Fibroblast of the aortic adventitia (primary cell): Measurements from ENCODE around the gene LCTL. TPM values are rescaled to one million over a fixed set of nuclear protein-coding genes. Genes with fewer than 3 reads are reported as not detected.
A peak's percentile ranks its signal among the peaks of the same experiment; 100 is the strongest.

Source experiments
- DNase-seq: peaks from one replicate; pipeline ENCODE4 v3.0.0-alpha.2; 2010; ENCODE audit warnings: low read depth
- H3K4me3 ChIP-seq: 2 replicates; pipeline ENCODE4 v1.5.1; 2011; ENCODE audit warnings: low read depth, mild to moderate bottlenecking, control low read depth, low read length, moderate library complexity
- CTCF ChIP-seq: IDR thresholded peaks from 2 replicates; pipeline ENCODE4 v1.5.1; 2011; ENCODE audit warnings: mild to moderate bottlenecking, low read length, control low read depth, inconsistent platforms; ENCODE audit not compliant: insufficient read depth
- total RNA-seq: library from RNA; depleted of rRNA; stranded (reverse); fragments of >200 nt; gene quantifications from 2 replicates; pipeline ENCODE4 v1.2.3, GENCODE V29; 2012; ENCODE audit warnings: low replicate concordance

Gene LCTL
- total RNA-seq, 1 donor, result 0.09 TPM

- DNase-seq, result no peak
- no peak for TF ChIP-seq CTCF
- no peak overlapping the region for H3K4me3 ChIP-seq
Measured at GRCh38 chr15:66608881-66609280, 43.1 kb upstream of the LCTL start.

- no peak for TF ChIP-seq CTCF
- DNase-seq, result no peak
- no peak overlapping the region for H3K4me3 ChIP-seq
Measured at GRCh38 chr15:66608159-66608558, 42.4 kb upstream of the LCTL start.

- TF ChIP-seq CTCF, result peak; percentile 85
- H3K4me3 ChIP-seq, result no peak overlapping the region
- DNase-seq, result peak; percentile 73
Measured at GRCh38 chr15:66603301-66604179, 37.7 kb upstream of the LCTL start.

- DNase-seq, result no peak
- no peak for TF ChIP-seq CTCF
Measured at GRCh38 chr15:66601521-66601920, 35.7 kb upstream of the LCTL start.

GRCh38 chr15:66600240-66600627, 34.4 kb upstream of the LCTL start:
- TF ChIP-seq CTCF, result no peak
- no peak for DNase-seq
- no peak overlapping the region for H3K4me3 ChIP-seq

More at GRCh38 chr15:66601521-66601920, 35.7 kb upstream of the LCTL start:
- H3K4me3 ChIP-seq, result no peak overlapping the region

GRCh38 chr15:66599536-66600239, 33.9 kb upstream of the LCTL start:
- DNase-seq, result no peak
- TF ChIP-seq CTCF, result no peak
- H3K4me3 ChIP-seq, result no peak overlapping the region
